ENCODE data around the gene EGR1.
A peak's percentile ranks its signal among the peaks of the same experiment; 100 is the strongest.

Gene EGR1

DNA sequence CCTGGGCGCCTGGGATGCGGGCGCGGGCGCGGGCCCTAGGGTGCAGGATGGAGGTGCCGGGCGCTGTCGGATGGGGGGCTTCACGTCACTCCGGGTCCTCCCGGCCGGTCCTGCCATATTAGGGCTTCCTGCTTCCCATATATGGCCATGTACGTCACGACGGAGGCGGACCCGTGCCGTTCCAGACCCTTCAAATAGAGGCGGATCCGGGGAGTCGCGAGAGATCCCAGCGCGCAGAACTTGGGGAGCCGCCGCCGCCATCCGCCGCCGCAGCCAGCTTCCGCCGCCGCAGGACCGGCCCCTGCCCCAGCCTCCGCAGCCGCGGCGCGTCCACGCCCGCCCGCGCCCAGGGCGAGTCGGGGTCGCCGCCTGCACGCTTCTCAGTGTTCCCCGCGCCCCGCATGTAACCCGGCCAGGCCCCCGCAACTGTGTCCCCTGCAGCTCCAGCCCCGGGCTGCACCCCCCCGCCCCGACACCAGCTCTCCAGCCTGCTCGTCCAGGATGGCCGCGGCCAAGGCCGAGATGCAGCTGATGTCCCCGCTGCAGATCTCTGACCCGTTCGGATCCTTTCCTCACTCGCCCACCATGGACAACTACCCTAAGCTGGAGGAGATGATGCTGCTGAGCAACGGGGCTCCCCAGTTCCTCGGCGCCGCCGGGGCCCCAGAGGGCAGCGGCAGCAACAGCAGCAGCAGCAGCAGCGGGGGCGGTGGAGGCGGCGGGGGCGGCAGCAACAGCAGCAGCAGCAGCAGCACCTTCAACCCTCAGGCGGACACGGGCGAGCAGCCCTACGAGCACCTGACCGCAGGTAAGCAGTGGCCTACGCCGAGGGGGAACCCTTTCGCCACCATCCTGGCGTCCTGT lies at the start of gene EGR1:
EGR1 (plus strand) TSS at position 219 of the 864 bp plus-strand sequence; CDS start at position 502, 283 bp downstream.
- peak; percentile 72 for DNase-seq

DNA sequence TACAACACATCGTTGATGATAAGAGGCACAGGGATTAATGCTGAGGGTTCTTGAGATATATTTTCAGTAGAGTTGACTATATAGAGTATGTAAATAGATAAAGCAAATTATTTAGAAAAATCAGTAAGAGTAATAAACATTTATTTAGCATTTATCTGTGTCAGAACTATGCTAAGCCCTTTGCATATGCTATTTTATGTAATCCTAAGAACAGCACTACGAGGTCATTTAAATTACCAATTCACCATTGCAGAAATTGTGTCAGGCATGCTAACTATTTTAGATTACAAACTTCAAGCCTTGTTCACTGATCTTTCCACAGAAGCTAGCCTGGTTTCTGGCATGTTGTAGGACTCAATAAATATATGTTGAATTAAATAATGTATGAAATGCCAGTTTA lies 46.8 kb upstream of the EGR1 start:
- DNase-seq, result no peak

DNA sequence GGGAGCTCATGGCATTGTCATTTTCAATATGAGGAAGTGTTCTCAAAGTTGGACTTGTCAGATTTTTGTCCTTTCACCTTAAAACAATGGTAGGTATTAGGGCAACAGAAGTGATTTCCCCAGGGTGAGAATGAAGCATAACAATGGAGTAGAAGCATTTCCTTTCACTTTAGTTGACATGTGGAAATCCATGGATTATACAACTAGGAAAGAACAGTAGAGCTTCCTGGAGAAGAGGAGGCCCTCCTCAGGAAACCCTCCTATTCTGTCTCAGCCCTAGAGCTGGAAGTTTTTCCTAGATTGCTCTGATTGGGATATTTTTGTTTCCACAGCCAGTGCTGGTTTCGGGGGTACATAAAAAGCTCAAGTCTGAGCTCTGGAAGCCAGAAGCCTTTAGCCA lies 40.2 kb upstream of the EGR1 start:
- no peak for DNase-seq

DNA sequence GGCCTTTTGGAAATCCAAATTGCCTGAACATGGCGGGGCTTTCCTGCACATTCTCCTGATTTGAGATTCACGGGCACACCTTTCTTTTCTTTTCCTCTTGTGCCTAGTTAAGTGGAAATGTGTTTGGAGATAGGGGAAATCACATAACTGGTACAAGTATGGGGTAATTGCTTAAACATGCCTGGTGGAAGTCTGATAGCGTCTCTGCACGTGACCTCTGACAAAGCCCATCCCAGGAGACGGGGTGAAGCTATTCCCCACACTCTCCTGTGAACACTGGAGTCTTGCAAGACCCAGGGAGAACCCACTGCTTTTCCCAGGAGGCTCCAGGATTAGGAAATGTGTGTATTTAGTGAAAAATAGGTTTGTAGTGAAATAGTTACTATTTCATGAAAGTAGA lies 29.3 kb upstream of the EGR1 start:
- DNase-seq, result no peak

DNA sequence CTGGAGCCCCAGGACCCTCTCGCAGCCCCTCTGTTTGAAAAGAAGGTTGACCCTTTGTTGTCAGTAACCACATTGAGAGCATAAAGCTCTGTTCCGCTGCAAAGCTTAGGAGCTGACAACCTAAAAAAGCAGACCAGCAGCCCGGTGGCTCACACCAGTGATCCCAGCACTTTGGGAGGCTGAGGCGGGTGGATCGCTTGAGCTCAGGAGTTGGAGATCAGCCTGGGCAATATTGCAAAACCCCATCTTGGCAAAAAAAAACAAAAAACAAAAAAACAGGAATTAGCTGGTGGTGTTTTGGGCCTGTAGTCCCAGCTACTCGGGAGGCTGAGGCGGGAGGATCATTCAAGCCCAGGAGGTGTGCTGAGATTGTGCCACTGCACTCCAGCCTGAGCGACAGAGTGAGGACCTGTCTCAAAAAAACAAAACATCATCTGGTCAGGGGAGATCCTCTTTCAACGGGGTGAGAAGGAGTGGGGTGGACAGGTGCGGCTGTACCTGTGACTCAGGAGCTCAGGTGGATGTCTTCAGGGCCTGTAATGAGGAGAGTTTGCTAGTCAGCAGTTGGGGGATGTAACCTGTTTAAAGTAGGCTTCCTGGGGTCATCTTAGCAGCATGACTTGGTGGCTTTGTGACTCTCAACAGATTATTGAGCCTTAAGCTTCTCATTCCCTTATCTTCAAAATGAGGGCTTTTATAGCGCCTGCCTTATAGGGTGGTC lies 27.1 kb upstream of the EGR1 start:
- DNase-seq, result no peak

DNA sequence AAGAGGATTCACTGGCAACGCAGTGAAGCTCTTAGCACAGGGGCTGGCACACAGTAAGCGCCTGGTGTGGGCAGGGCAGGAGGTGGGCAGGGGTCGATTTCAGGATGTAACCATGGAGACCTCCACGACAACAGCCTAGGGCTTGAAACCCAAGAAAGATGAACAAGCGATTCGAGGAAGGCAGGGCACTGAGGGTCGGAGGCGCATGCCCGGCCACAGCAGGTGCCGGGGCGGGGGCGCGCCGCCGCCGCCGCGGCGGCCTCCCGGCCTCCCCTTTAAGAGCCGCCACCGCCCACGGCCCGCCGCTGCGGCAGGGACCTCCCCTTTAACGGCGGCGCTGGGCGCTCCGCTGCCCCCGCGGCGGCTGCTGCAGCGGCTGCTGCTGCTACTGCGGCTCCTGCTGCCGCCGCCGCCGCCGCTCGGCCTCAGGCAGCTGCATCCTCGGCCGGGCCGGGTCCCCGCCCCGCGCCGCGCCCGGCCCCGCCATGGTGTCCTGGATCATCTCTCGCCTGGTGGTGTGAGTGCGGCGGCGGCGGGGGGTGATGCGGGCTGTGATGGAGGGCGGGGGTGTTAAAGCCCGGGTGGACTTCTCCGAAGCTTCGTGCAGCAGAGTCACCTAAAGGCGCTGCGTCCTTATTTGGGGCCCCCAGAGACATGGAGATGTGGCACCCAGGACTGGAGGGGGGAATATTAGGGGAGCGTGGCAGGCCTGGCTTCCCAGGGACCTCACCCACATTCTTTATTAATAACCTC lies 26.4 kb upstream of the EGR1 start, which contains the start of gene REEP2:
REEP2 (plus strand) TSS at position 334 of the 753 bp plus-strand sequence; CDS start at position 486, 152 bp downstream.
- DNase-seq, result no peak

DNA sequence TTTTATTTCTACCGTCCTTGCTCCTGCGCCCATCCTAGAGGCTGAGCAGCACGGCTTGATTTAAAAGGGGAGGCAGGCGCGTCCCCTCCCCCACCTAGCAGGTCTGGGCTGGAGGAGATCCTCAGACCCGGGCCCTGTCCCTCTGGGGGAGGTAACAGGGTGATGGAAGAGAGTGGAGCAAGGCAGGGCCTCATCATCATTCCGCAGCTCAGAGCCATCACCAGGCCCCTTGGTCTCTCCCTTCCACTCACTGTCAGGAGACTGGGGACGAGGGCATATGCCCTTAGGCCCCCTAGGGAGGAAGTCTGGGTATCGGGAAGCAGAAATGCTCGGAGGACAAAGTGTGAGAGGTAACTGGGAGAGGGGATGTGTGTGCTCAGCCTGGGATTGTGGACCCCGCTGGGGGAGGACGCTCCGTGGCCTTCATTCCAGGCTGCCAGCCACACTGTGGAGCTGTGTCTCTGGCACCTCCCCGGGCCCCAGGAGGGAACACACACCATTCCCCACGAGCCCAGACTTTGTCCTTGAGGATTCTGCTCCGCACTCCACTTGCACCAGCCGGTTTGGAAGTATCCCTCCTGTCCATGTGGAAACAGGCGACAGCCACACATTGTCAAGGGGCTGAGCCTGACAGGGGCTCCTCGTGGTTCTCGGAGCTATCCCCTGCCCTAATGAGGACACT lies 25.7 kb upstream of the EGR1 start:
- DNase-seq, result no peak

DNA sequence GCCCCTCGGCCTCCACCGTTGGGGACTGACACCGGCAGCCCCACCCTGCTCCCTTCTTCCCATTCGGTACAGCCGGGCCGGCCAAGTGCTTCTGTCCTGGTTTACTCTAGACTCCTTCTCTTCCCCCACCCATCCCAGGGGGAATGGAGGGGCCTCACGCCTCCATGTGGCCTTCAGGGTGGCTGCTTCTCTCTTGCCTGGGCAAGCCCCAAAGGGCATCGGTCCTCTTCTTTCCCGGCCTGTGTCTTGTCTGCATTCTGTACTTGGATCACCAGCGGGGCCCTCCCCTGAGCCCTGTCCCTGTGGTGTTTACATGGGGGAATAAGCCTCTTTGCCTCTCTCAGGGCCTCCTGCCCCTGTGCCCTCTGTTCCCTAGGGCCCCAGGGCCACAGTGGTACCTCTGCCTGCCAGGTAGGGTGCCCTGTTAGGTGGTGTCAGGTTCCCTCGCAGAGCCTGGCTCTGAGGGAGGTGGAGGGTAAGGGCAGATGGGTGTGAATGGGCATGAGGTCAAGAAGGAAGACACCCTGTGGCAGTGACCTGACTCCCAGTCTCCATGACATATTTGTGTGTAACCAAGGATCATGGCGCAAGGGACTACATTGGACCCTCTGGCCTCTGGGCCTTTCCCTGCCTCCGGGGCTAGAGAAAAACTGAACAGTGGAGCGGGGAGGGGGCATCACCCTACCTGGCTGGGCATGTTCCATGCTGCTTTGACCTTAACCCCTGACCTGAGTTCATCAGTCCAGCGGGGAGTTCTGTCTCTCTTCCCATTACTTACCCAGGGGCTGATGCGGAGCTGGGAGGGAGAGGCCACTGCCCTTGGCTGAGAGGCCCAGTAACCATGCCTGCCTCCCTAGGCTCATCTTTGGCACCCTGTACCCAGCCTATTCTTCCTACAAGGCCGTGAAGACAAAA lies 24.9 kb upstream of the EGR1 start:
- DNase-seq, result no peak

DNA sequence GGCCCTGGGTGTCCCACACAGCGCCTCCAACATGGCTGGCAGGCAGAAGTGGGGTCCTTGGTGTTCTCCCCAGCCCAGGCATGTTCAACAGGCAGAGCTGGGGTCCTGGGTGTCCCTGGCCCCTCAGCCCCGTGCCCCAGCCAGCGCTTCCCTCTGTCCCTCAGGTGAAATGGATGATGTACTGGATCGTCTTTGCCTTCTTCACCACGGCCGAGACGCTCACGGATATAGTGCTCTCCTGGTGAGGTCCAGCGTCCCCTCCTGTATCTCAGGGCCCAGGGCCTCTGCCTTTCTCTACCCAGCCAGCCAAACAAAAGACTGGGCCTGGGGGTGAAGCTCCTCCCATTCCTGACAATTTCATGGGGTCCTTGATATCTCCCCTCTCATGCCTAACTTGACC lies 24.1 kb upstream of the EGR1 start:
- no peak for DNase-seq

DNA sequence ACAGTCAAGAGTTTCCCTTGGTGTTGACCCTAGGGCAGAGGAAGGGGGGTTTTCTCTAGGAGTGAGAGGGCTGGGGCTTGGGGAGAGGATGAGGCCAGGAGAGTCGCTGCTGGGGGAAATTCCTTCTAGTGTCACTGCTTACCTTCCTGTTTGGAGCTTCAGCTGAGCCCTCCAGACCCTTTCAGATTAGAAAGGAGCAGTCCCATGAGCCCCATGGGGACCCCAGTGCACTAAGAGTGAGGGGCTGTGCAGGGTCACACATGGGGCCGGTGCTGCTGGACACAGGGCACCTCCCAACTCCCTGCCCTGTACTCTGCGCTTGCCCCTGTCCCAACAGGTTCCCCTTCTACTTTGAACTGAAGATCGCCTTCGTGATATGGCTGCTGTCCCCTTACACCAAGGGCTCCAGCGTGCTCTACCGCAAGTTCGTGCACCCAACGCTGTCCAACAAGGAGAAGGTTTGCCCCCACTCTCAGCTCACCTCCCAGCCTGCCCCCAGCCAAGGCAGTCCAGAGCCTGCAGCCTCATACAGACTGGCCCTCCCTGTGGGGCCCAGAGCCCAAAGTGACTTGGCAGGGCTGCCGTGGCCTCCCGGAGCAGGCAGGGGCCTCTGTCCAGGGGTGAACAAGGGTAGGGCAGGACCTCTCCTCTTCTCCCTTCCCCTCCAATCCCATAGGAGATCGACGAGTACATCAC lies 21.1 kb upstream of the EGR1 start:
- DNase-seq, result no peak

DNA sequence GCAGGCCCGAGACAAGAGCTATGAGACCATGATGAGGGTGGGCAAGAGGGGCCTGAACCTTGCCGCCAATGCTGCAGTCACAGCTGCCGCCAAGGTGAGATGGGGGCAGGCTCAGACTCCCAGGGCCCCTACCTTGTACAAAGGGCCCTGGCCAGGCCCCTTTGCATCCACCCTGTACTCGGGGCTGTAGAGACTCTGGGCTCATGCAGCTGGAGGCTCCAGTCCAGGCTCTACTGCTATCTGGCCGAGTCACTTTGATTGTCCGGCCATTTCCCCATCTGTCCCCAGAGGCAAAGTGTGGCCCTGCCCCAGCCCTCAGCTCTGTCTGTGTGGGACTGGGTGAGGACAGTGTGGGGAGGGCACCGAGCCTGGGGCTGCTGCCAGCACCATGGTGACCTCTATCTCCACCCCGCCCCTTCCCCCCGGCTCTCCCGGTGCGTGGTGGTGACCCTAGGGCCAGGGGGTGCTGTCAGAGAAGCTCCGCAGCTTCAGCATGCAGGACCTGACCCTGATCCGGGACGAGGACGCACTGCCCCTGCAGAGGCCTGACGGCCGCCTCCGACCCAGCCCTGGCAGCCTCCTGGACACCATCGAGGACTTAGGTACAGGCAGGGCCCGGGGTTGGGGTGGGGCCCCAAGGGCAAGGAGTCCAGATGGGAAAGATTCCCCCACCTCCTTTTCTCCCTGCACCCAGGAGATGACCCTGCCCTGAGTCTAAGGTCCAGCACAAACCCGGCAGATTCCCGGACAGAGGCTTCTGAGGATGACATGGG lies 20.3 kb upstream of the EGR1 start:
- DNase-seq, result no peak

DNA sequence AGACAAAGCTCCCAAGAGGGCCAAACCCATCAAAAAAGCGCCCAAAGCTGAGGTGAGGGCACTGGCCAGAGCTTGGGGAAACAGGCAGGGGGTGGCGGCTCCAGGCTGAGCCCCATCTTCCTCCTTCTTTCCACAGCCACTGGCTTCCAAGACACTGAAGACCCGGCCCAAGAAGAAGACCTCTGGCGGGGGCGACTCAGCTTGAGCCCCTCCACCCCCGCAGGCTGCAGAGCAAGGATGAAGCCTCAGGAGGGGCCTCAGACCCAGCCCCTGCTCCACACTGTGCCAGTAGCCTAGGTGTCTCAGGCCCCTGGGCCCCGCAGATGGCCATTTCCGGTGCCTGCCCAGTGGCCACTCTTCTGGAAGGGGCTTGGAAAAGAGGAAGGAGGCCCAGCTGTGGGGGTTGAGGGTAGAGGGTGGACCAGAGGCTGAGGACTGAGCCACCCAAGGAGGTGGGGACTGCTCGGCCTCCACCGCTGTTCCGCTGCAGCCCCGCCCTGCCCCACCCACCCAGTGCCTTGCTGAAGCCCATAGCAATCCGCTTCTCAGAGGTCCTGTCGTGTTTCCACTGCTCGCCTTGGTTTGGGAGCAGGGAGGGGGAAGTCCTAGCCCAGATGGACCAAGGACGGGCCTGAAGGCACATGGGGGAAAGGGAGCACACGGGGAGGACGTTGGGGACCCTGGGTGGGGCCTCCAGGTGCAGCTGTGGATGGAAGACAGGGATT lies 19.6 kb upstream of the EGR1 start:
- no peak for DNase-seq

DNA sequence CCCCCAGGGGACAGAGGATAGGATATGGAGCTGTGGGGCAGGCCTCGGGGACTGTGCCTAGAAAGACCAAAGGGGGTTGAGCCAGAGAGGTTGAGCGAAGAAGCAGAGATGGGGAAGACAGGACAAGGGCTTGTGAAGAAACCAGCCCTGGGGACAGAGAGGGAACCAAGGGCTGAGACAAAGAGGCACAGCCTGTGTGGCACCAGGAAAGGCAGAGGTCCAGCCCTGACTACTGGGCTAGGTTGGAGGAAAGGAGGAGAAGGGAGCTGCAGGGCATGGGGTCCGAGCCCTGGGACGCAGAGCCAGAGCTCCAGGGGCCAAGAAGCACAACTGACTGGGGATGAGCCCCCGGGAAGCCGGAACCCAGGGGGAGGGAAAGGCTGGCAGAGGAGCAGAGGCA lies 17.2 kb upstream of the EGR1 start:
- DNase-seq, result no peak

DNA sequence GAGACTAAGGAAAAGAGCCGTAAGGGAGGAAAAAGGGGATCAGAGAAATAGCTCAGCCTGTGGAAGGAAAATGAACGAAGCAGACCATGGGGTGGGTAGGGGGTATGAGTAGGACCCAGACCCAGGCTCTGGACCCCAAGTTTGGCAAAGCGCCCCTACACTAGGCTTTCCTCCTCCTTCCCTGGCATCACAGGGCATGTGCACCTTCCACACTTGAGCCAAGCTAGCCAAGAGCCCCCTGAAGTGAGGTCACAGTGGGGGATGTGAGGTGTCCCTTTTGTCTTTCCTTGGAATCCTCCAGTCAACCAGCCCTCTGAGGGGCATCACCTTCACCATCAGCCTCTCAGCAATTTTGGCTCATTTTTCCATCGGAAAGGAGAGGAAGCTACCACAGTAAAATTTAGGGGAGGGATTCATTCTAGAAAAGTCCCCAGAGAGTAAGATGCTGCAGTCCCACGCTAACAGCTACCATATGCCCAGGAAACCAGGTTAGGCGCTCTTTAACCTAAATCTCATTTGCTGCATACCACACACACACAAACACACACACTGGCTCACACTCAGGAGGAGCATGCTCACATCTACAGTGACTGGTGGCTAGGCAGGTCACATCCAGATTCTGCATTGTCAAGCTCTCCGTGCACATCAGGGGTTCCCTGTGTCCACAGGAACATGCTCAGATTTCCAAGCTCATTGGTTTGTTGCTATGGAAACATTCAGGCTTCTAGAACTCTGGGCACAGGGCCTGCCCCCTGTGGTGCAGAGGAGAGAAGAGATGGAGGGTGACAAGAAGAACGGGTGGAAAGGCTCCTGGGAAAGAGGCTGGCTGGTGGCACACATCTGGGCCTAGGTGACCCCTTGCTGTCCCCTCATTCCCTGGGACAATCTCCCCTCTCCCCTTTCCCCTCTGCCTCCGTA lies 16.5 kb upstream of the EGR1 start:
- peak; percentile 69 for DNase-seq

DNA sequence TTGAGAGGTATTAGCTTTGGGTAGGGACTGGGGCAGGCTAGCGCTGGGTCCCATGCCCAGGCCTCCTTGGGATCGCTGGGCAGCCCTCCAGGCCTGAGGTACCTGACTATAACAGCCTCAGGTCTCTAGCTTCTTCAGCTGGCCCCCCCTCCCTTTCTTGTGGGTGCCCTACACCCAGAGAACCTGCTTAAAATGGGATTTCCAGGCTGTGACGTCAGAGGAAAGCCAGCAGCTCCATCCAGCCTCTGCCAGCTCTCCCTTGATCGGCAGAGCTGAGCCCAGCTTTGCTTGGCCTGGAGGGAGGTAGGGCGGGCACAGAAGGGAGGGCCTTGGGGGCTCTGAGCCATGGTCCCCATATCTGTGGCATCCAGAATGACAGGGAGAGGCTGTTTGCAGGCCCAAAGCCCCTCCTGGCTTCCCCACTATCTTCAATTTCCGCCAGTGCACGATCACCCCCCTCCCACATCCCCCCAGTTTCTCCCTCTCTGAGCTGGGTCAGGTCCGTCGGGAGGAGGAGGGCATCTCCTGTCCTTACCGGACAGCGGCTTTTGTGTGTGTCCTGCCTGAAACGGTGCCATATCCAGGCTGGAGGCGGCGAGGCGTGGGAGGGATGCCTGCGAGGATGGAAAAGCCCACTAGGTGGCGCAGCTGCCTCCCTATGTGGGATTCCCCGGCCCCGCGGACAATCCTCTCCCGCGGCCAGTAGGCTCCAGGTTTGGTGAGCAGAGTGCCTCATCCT lies 15.6 kb upstream of the EGR1 start:
- DNase-seq, result peak; percentile 68

DNA sequence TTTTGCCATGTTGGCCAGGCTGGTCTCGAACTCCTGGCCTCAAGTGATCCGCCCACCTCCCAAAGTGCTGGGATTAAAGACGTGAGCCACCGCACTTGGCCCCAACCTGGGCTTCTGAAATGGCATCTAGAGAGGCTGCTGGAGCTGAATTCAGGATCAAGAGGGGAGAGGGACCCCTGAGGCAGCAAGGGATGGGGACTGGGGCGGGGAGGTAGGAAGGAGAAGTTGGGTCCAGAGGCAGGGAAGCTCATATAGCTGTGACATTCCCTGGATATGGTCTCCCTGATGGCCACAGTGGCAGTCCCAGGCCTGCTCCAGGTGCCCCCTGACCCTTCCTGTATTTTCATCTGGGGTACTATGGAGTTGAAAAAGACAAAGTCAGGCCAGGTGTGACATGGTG lies 14.3 kb upstream of the EGR1 start:
- DNase-seq, result no peak

DNA sequence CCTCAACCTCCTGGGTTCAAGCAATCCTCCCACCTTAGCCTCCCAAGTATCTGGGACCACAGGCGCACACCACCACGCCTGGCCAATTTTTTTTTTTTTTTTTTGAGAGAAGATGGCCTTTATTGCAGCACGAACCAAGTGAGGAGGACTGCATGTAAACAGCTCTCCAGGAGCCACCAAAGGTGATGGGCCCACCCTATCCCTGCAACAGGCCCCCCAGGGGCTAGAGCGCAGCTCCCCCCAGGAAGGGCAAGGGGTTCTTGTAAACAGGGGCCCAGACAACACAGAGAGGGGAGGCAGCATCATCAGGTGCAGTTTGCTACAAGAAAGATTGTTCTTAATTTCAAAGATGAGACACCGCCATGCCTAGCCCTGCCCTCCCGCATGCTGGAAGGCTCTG lies 12.6 kb upstream of the EGR1 start:
- no peak for DNase-seq

DNA sequence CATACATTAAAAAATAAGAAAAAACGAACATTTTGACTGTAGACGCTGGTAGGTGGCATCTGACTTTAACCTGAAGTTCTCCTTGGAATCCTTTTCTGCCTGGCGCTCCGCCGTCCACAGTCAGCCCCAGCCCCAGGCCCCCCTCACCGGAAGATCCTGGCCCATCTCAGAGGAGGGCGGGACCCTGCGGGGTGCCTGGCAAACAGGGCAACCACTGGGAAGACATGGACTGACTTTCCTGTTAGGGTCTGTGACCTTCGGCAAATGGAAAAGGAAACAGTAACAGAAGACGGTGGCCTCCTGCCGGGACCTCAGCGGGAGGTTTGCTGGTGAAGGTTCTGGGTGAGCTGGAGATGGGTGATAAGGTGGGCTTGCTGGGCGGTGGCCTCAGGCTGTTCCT lies 11.7 kb upstream of the EGR1 start:
- no peak for DNase-seq

Data from NCI-H2107 (cell line).